IMR-90 (cell line): ENCODE data around the gene RFX5.

Experiments used
- BHLHE40 ChIP-seq: fragments of 150-350 bp; IDR thresholded peaks from 2 replicates; pipeline ENCODE4 v1.6.1; 2016; ENCODE audit warnings: mild to moderate bottlenecking, low read depth, low read length
- CEBPB ChIP-seq: IDR thresholded peaks from 2 replicates; pipeline ENCODE4 v1.6.1; 2012; ENCODE audit warnings: low read depth, low read length, improper control_type of control experiment
- FOS ChIP-seq: fragments of 150-350 bp; IDR thresholded peaks from 2 replicates; pipeline ENCODE4 v1.6.1; 2016; ENCODE audit warnings: low read depth, low read length
- MAFK ChIP-seq: IDR thresholded peaks from 2 replicates; pipeline ENCODE4 v1.6.1; 2012; ENCODE audit warnings: low read depth, low read length, improper control_type of control experiment
- NFE2L2 ChIP-seq: fragments of 150-350 bp; IDR thresholded peaks from 2 replicates; pipeline ENCODE4 v1.6.1; 2016; ENCODE audit warnings: low read depth, mild to moderate bottlenecking, low read length
- POLR2A ChIP-seq: IDR thresholded peaks from 2 replicates; pipeline ENCODE4 v1.6.1; 2012; ENCODE audit warnings: mild to moderate bottlenecking, low read depth, low read length
- RAD21 ChIP-seq: IDR thresholded peaks from 2 replicates; pipeline ENCODE4 v1.6.1; 2012; ENCODE audit warnings: low read length, improper control_type of control experiment
- RCOR1 ChIP-seq: IDR thresholded peaks from 2 replicates; pipeline ENCODE4 v1.6.1; 2012; ENCODE audit warnings: mild to moderate bottlenecking, low read length, improper control_type of control experiment; ENCODE audit not compliant: insufficient replicate concordance
- SMC3 ChIP-seq: fragments of 150-350 bp; IDR thresholded peaks from 2 replicates; pipeline ENCODE4 v1.6.1; 2016; ENCODE audit warnings: low read depth, mild to moderate bottlenecking, antibody characterized with exemption, low read length, moderate library complexity
- TF ChIP-seq, protein P1 (sequence below): conservative IDR thresholded peaks from 2 replicates; pipeline ENCODE4 v1.5.1; 2012; ENCODE audit warnings: mild to moderate bottlenecking, low read depth, low read length, improper control_type of control experiment
- TF ChIP-seq, protein P2 (sequence below): fragments of 150-350 bp; IDR thresholded peaks from 2 replicates; pipeline ENCODE4 v1.6.1; 2017; ENCODE audit warnings: mild to moderate bottlenecking, antibody characterized with exemption, low read length, low read depth

DNA sequence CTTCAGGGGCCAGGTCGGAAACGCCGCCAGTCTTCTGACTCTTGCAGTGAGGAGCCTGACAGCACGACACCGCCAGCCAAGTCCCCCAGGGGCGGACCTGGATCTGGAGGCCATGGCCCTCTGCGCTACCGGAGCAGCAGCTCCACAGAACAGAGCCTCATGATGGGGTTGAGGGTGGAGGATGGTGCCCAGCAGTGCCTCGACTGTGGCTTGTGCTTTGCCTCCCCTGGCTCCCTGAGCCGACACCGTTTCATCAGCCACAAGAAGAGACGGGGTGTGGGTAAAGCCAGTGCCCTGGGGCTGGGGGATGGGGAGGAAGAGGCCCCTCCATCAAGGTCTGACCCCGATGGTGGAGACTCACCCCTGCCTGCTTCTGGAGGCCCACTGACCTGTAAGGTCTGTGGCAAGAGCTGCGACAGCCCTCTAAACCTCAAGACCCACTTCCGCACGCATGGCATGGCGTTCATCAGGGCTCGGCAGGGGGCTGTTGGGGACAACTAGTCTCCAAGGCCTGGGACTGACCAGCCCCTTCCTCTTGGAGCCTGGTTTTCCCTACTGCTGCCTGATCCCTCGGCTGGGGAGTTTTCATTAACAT is 56.2 kb downstream of the RFX5 start:
- no peak for TF ChIP-seq NFE2L2
- TF ChIP-seq, protein P1, sequence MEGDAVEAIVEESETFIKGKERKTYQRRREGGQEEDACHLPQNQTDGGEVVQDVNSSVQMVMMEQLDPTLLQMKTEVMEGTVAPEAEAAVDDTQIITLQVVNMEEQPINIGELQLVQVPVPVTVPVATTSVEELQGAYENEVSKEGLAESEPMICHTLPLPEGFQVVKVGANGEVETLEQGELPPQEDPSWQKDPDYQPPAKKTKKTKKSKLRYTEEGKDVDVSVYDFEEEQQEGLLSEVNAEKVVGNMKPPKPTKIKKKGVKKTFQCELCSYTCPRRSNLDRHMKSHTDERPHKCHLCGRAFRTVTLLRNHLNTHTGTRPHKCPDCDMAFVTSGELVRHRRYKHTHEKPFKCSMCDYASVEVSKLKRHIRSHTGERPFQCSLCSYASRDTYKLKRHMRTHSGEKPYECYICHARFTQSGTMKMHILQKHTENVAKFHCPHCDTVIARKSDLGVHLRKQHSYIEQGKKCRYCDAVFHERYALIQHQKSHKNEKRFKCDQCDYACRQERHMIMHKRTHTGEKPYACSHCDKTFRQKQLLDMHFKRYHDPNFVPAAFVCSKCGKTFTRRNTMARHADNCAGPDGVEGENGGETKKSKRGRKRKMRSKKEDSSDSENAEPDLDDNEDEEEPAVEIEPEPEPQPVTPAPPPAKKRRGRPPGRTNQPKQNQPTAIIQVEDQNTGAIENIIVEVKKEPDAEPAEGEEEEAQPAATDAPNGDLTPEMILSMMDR, result no peak
- TF ChIP-seq POLR2A, result no peak
- TF ChIP-seq RCOR1, result no peak
- TF ChIP-seq RAD21, result no peak
- no peak for TF ChIP-seq MAFK
- TF ChIP-seq BHLHE40, result no peak
- TF ChIP-seq SMC3, result no peak
- no peak for TF ChIP-seq CEBPB
- TF ChIP-seq, protein P2, sequence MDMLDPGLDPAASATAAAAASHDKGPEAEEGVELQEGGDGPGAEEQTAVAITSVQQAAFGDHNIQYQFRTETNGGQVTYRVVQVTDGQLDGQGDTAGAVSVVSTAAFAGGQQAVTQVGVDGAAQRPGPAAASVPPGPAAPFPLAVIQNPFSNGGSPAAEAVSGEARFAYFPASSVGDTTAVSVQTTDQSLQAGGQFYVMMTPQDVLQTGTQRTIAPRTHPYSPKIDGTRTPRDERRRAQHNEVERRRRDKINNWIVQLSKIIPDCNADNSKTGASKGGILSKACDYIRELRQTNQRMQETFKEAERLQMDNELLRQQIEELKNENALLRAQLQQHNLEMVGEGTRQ, result no peak
- TF ChIP-seq FOS, result no peak
